ENCODE results near the gene TFPI. TPM values are rescaled to one million over a fixed set of nuclear protein-coding genes. Genes with fewer than 3 reads are reported as not detected.

Gene TFPI
- total and polyA plus RNA-seq, 2 of the 8 experiments (the other 6 are each of a cell fraction or from before 2014, with no cell fraction given) = 2.0 to 7.1 TPM

DNA sequence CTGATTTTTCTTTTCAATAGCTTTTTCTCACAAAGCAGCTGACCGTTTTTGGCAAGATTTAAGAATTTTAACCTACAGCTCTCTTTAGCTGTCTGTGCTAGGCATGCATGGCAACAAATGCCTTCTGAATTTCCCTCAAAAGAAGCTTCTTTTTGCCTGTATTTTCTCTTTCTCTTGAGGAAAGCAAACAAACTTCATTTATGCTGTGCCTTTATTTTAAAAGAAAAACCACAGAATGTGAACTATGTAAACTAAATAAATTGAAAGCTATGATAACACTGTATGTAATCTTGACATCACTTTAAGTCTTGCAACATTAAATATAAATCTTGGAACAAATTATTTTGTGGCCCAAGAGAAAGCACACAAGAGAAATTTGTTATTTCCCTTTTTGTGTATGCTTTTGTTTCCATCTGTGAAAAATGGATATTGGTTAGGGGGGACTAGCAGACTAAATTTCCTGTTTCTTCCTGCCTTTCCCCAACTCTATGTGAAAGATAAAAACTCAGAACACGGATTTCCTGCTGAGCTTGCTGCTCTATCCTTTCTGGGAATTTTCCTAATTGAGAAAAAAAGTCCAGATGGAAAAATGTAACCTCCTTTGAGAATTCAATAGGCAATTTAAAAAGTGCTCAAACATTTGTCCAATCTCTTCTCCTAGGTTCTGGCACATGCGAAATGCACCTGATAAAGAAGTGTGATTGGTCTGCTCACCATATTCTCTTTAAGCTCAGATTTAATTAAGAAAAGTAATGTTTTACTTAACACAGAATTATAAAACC, 20.9 kb upstream of the TFPI start:
- Histone ChIP-seq H4K91ac (replicated peaks; ENCODE audit: insufficient read length, low read length) (no peak overlapping the region), H2AFZ (ENCODE audit: low read length) (no peak overlapping the region), H3K36me3 (ENCODE audit: control insufficient read depth in 2 of 4, insufficient read depth in 4 of 4, low read length in 3 of 4) (no peaks in the 10 kb centered on the region), H3K27me3 (replicated peaks in 1 of 4; ENCODE audit: control insufficient read depth in 3 of 4, extremely low read depth in 1 of 4, insufficient read depth in 3 of 4, low read length in 3 of 4) (no peaks in the 10 kb centered on the region), H2BK12ac (ENCODE audit: low read depth, low read length) (no peak overlapping the region), H2AK5ac (ENCODE audit: low read depth, low read length) (no peak overlapping the region), H3K79me2 (ENCODE audit: control insufficient read depth in 1 of 2, insufficient read depth in 2 of 2, low read length in 2 of 2) (no peaks in the 10 kb centered on the region), H3K23ac (ENCODE audit: insufficient read length) (no peak overlapping the region), H4K5ac (ENCODE audit: insufficient read length, low read depth, low read length) (no peak overlapping the region), H3K18ac (ENCODE audit: extremely low read depth, low read length) (no peak overlapping the region), H2BK5ac (ENCODE audit: low read depth, low read length) (no peak overlapping the region), H3K9ac (replicated peaks in 1 of 4; ENCODE audit: extremely low read depth in 1 of 4, low read depth in 3 of 4, low read length in 3 of 4) (no peak overlapping the region), H3K27ac (ENCODE audit: low read depth, low read length) (no peak overlapping the region), H3K4me1 (replicated peaks in 1 of 4; ENCODE audit: control insufficient read depth in 3 of 4, insufficient read depth in 4 of 4, low read length in 3 of 4) (no peaks in the 10 kb centered on the region; a peak in 2 of 7 replicates), H3K79me1 (ENCODE audit: low read depth, low read length) (no peaks in the 10 kb centered on the region), H3K23me2 (ENCODE audit: low read depth, low read length) (no peaks in the 10 kb centered on the region), H2BK120ac (replicated peaks; ENCODE audit: low read depth, low read length) (no peak overlapping the region), H3K14ac (ENCODE audit: insufficient read length) (no peak overlapping the region), H2BK20ac (ENCODE audit: low read length) (no peak overlapping the region), H3K56ac (replicated peaks; ENCODE audit: insufficient read length, low read depth, low read length) (no peak overlapping the region), H4K8ac (ENCODE audit: extremely low read depth, insufficient read depth, low read length) (no peak overlapping the region), H2BK15ac (ENCODE audit: low read length) (no peak overlapping the region), H4K20me1 (replicated peaks in 1 of 2; ENCODE audit: control insufficient read depth in 1 of 2, insufficient read depth in 2 of 2, low read length in 2 of 2) (no peaks in the 10 kb centered on the region), H3K4ac (replicated peaks; ENCODE audit: insufficient read length, low read depth, low read length) (no peak overlapping the region), H3K9me3 (ENCODE audit: insufficient read depth in 2 of 2, low read depth in 1 of 2, low read length in 1 of 2) (0 out of 4 replicates have a peak, but pooled peaks cover 0 to 3% of the 10 kb centered on the region in 2 experiments), H3K4me3 (ENCODE audit: extremely low read depth in 1 of 4, insufficient read depth in 2 of 4, low read depth in 3 of 4, low read length in 4 of 4) (no peak overlapping the region), H3K4me2 (ENCODE audit: insufficient read depth in 1 of 2, low read depth in 2 of 2, low read length in 2 of 2) (no peak overlapping the region)
- CTCF ChIA-PET (ENCODE audit: partially characterized antibody) = interaction anchor here (0.6 to 2.4 kb wide), 6 partner anchors 13 to 1016 kb away, joined by 3 to 18 read pairs (median 4); no protein-coding TSS in a partner anchor
- TF ChIP-seq TCF12 (IDR thresholded peaks at IDR 0.05; ENCODE audit: low read depth, low read length) = no peak
- TF ChIP-seq BRCA1 (IDR thresholded peaks at IDR 0.05; ENCODE audit: low read depth, low read length) = no peak
- TF ChIP-seq, protein P1, sequence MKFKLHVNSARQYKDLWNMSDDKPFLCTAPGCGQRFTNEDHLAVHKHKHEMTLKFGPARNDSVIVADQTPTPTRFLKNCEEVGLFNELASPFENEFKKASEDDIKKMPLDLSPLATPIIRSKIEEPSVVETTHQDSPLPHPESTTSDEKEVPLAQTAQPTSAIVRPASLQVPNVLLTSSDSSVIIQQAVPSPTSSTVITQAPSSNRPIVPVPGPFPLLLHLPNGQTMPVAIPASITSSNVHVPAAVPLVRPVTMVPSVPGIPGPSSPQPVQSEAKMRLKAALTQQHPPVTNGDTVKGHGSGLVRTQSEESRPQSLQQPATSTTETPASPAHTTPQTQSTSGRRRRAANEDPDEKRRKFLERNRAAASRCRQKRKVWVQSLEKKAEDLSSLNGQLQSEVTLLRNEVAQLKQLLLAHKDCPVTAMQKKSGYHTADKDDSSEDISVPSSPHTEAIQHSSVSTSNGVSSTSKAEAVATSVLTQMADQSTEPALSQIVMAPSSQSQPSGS (IDR thresholded peaks at IDR 0.05; ENCODE audit: low read length) = no peak
- TF ChIP-seq JUND (IDR thresholded peaks at IDR 0.05; ENCODE audit: low read length) = no peak
- TF ChIP-seq CBX8 (IDR thresholded peaks at IDR 0.05; ENCODE audit: borderline replicate concordance, low read depth, low read length) = no peak
- TF ChIP-seq SUZ12 (IDR thresholded peaks at IDR 0.05; ENCODE audit: low read length) = no peak
- TF ChIP-seq YY1 (IDR thresholded peaks at IDR 0.05; ENCODE audit: low read depth, low read length) = no peak
- no peak for TF ChIP-seq SIX5 (IDR thresholded peaks at IDR 0.05; ENCODE audit: low read depth, low read length)
- no peak for TF ChIP-seq EZH2 (IDR thresholded peaks at IDR 0.05; ENCODE audit: low read depth, low read length, severe bottlenecking)
- TF ChIP-seq POLR2AphosphoS5 (IDR thresholded peaks at IDR 0.05; ENCODE audit: low read depth, low read length) = no peak
- no peak for TF ChIP-seq POLR2A (IDR thresholded peaks at IDR 0.05; ENCODE audit: control extremely low read depth in 1 of 2, low read depth in 2 of 2, low read length in 2 of 2)
- DNase-seq (ENCODE audit: low read depth in 1 of 2, low spot score in 2 of 2) (no peak), FAIRE-seq (no peak)
- POLR2A ChIA-PET (ENCODE audit: partially characterized antibody) = interaction anchor here (0.6 kb wide), 1 partner anchor 248 kb away, joined by 3 read pairs; no protein-coding TSS in a partner anchor
- 61% methylated on average over 3 of the region's 3 CpGs; no CpG with 5 or more reads in 1 of the 2 experiments for WGBS, 2 experiments (ENCODE audit: extremely low coverage in 1 of 2, insufficient coverage in 1 of 2, insufficient read length in 1 of 2, insufficient replicate concordance in 2 of 2, low coverage in 1 of 2, low lambda C conversion rate in 2 of 2, missing lambda C conversion rate in 1 of 2)
